Measurements from ENCODE around the gene CDON. TPM values are rescaled to one million over a fixed set of nuclear protein-coding genes. Genes with fewer than 3 reads are reported as not detected.
"Not testable (repeated sequence)": the region's sequence is repeated elsewhere in the genome, so short reads cannot be mapped to it uniquely, and the experiment has no call there.

The CDON gene
- total RNA-seq, 1 donor from 2014 or later, result 0.24 TPM

DNA sequence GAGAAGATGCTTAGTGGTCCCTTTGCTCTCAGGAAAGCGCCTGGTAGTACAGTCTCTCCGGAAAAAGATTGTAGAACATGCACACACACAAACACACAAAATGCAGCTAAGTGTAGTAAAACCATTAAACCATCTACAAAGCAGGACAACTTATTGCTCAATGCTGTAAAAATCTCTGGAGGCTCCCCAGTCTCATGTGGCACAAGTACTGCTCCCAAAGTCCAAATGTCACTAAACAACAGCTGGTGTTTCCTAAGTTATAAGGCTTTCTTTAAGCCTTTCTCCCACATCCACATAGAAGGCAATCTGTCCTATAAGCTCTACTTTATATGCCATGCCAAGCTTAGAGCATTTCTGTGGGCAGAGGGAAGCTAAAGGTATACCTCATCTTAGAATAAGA lies 32.9 kb downstream of the CDON start:
- ChIA-PET CTCF (no interaction called here), POLR2A (no interaction called here)
- Mint-ChIP-seq H3K9me3 (no peaks in the 10 kb centered on the region), H3K4me3 (no peak overlapping the region), H3K27me3 (peaks cover 25% of the 10 kb centered on the region), H3K27ac (no peak overlapping the region), H3K36me3 (ENCODE audit: low read depth) (no peaks in the 10 kb centered on the region), H3K4me1 (no peaks in the 10 kb centered on the region)
- DNase-seq, result no peak
- intact Hi-C loops (cut with micrococcal nuclease), result no loop called here
- ATAC-seq (ENCODE audit: low read depth), result no peak
- TF ChIP-seq, protein P1, sequence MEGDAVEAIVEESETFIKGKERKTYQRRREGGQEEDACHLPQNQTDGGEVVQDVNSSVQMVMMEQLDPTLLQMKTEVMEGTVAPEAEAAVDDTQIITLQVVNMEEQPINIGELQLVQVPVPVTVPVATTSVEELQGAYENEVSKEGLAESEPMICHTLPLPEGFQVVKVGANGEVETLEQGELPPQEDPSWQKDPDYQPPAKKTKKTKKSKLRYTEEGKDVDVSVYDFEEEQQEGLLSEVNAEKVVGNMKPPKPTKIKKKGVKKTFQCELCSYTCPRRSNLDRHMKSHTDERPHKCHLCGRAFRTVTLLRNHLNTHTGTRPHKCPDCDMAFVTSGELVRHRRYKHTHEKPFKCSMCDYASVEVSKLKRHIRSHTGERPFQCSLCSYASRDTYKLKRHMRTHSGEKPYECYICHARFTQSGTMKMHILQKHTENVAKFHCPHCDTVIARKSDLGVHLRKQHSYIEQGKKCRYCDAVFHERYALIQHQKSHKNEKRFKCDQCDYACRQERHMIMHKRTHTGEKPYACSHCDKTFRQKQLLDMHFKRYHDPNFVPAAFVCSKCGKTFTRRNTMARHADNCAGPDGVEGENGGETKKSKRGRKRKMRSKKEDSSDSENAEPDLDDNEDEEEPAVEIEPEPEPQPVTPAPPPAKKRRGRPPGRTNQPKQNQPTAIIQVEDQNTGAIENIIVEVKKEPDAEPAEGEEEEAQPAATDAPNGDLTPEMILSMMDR (IDR thresholded peaks at IDR 0.05), result no peak

DNA sequence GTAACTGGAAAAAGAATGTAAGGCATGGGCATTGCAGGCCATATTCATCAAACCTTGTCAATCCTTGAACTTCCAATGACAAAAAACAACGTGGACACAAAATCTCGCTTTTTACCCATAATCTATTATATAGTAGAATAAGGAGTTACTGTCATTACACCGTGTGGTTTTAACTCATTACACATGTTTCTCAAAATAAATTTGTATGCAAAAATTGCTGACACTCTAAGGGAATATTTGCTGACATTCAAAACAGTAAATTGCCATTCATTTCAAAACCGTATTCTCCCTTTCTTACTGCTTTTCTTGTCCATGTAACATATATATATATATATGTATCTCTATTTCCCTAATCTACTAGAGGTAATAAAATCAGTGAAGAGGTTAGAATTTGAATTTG lies 33.4 kb downstream of the CDON start:
- no peak for ATAC-seq (ENCODE audit: low read depth)
- Mint-ChIP-seq H3K27ac (no peak overlapping the region), H3K4me1 (no peaks in the 10 kb centered on the region), H3K9me3 (no peaks in the 10 kb centered on the region), H3K4me3 (no peak overlapping the region), H3K27me3 (peaks cover 25% of the 10 kb centered on the region), H3K36me3 (ENCODE audit: low read depth) (no peaks in the 10 kb centered on the region)
- POLR2A ChIA-PET, result no interaction called here
- intact Hi-C loops (cut with micrococcal nuclease), result no loop called here
- TF ChIP-seq, protein P1 (IDR thresholded peaks at IDR 0.05), result no peak
- DNase-seq, result no peak
- CTCF ChIA-PET, result no interaction called here

DNA sequence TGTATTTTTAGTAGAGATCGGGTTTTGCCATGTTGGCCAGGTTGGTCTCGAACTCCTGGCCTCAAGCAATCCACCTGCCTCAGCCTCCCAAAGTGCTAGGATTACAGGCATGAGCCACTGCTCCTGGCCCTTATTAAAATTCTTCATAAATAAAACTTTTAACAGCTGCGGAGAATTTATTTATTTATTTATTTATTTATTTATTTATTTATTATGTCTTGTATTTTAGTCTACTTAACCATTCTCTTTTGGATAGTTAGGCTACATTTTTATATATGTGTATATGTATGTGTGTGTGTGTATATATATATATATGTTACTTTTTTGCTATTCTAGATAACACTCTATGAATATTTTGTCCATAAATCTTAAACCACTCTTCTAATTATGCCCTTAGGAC lies 34.1 kb downstream of the CDON start:
- intact Hi-C loops (cut with micrococcal nuclease); CTCF ChIA-PET; ATAC-seq (ENCODE audit: low read depth); DNase-seq; H3K4me1 Mint-ChIP-seq; H3K27ac Mint-ChIP-seq; H3K4me3 Mint-ChIP-seq; H3K36me3 Mint-ChIP-seq (ENCODE audit: low read depth); H3K9me3 Mint-ChIP-seq; POLR2A ChIA-PET: not testable (repeated sequence)
- H3K27me3 Mint-ChIP-seq, result peaks cover 25% of the 10 kb centered on the region

DNA sequence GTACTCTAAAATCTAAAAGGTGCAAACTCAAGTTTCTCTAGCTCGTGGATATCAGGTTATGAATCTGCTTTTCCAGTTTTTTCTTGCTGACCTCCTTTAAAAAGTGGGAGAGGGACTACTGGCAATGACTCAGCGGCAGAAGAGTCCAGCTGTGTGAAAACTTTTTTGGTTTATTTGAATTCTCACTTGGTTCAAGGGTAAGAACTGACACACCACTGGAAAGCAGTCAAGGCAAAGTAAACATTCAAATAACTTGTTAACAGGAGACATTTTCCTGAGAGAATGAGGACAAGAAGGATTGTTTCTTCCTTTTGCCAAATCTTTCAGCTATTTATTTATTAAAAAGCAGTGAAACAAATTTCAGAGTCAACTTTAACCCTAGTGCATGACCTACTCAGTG lies 36.1 kb downstream of the CDON start:
- intact Hi-C loops (cut with micrococcal nuclease), result no loop called here
- no peak overlapping the region for H3K27ac Mint-ChIP-seq
- no peaks in the 10 kb centered on the region for H3K36me3 Mint-ChIP-seq (ENCODE audit: low read depth)
- DNase-seq (no peak), ATAC-seq (ENCODE audit: low read depth) (no peak)
- peaks cover 14% of the 10 kb centered on the region for H3K27me3 Mint-ChIP-seq
- no peaks in the 10 kb centered on the region for H3K9me3 Mint-ChIP-seq
- TF ChIP-seq, protein P1 (IDR thresholded peaks at IDR 0.05), result no peak
- H3K4me1 Mint-ChIP-seq, result no peaks in the 10 kb centered on the region
- POLR2A ChIA-PET, result no interaction called here
- H3K4me3 Mint-ChIP-seq, result no peak overlapping the region
- CTCF ChIA-PET, result no interaction called here

DNA sequence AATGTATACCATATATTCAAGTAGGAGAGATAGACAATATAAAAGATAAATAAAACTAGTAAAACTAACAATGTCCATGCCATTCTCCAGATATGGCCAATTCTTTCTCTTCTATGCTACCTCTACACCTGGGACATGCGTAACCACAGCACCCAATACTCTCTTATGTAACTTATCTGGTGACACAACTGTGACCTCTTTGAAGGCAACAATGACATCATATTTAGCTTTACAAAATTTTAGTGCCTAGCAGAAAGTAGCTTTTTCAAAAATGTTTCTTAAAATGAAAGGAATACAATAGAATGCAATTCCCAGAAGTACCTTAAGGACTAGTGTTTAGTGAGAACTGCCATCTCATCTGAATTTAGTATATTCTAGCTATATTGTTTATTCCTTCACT lies 36.8 kb downstream of the CDON start:
- Mint-ChIP-seq H3K4me3 (no peak overlapping the region), H3K27ac (no peak overlapping the region), H3K36me3 (ENCODE audit: low read depth) (no peaks in the 10 kb centered on the region), H3K27me3 (peaks cover 14% of the 10 kb centered on the region), H3K4me1 (no peaks in the 10 kb centered on the region), H3K9me3 (no peaks in the 10 kb centered on the region)
- no peak for DNase-seq
- POLR2A ChIA-PET, result no interaction called here
- TF ChIP-seq, protein P1 (IDR thresholded peaks at IDR 0.05), result no peak
- intact Hi-C loops (cut with micrococcal nuclease), result no loop called here
- CTCF ChIA-PET, result no interaction called here
- ATAC-seq (ENCODE audit: low read depth), result no peak

DNA sequence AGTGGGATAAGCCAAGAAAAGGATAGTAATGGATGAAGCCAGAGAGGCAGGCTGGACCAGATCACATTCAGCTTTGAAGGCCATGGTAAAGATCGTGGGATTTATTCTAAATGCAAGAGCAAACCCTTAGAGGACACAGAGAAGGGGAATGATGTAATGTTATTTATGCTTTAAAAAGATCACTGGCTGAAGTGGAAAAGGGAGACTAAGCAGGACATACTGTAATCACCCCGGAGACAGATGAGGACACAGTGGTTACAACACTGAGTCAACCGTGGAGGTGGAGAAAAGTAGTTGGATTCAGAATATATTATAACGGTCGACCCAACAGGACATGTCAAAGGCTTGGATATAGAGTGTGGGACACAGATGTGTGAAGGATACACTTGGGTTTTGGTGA lies 38.5 kb downstream of the CDON start:
- CTCF ChIA-PET, result no interaction called here
- TF ChIP-seq, protein P1 (IDR thresholded peaks at IDR 0.05), result no peak
- Mint-ChIP-seq H3K27ac (no peak overlapping the region), H3K27me3 (peaks cover 13% of the 10 kb centered on the region), H3K4me3 (no peak overlapping the region), H3K4me1 (no peaks in the 10 kb centered on the region), H3K36me3 (ENCODE audit: low read depth) (no peaks in the 10 kb centered on the region), H3K9me3 (no peaks in the 10 kb centered on the region)
- intact Hi-C loops (cut with micrococcal nuclease), result no loop called here
- no peak for ATAC-seq (ENCODE audit: low read depth)
- POLR2A ChIA-PET, result no interaction called here
- no peak for DNase-seq
